Coronary artery (tissue), 2 donors: ENCODE measurements around the gene NCMAP.
A peak's percentile ranks its signal among the peaks of the same experiment; 100 is the strongest.

Source experiments
- DNase-seq: peaks from one replicate; pipeline ENCODE4 v3.0.0-alpha.2; 2017; ENCODE audit warnings: low spot score
- H3K27ac ChIP-seq, 2 donors: fragments of 200-600 bp; sonication (generic); one replicate each; pipeline ENCODE4 v1.5.1; 2016 to 2019
- H3K4me3 ChIP-seq: fragments of 200-600 bp; sonication (generic); 2 replicates; pipeline ENCODE4 v1.5.1; 2016; ENCODE audit warnings: mild to moderate bottlenecking, moderate library complexity
- TF ChIP-seq, protein P1 (sequence below): fragments of 200-600 bp; sonication (generic); IDR thresholded peaks from one replicate; pipeline ENCODE4 v1.5.1; 2019; ENCODE audit warnings: antibody characterized with exemption

The NCMAP gene

GRCh38 chr1:24599265-24599664 is 43.4 kb downstream of the NCMAP start:
- Histone ChIP-seq H3K4me3 (no peak overlapping the region), H3K27ac (no peak overlapping the region)
- TF ChIP-seq, protein P1, sequence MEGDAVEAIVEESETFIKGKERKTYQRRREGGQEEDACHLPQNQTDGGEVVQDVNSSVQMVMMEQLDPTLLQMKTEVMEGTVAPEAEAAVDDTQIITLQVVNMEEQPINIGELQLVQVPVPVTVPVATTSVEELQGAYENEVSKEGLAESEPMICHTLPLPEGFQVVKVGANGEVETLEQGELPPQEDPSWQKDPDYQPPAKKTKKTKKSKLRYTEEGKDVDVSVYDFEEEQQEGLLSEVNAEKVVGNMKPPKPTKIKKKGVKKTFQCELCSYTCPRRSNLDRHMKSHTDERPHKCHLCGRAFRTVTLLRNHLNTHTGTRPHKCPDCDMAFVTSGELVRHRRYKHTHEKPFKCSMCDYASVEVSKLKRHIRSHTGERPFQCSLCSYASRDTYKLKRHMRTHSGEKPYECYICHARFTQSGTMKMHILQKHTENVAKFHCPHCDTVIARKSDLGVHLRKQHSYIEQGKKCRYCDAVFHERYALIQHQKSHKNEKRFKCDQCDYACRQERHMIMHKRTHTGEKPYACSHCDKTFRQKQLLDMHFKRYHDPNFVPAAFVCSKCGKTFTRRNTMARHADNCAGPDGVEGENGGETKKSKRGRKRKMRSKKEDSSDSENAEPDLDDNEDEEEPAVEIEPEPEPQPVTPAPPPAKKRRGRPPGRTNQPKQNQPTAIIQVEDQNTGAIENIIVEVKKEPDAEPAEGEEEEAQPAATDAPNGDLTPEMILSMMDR = no peak
- no peak for DNase-seq

DNA sequence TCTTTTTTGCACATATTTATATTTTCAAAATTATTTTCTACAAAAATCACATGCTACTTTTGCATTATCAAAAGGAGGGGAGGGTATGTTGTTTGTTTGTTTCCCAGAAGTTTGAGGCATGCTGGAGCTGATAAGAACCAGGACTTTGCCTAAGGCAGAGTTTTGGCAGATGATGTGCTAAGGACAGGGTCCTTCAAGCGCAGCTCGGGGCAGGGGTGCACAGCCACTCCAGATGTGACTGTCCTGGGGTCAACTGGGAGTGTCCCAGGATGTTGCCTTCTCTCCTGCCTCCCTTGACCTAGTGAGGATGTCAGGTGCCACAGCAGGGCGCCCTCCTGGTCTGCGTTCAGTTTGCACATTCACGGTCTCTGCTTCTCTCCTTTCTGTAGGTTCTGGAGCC is 44.7 kb downstream of the NCMAP start:
- H3K27ac ChIP-seq = no peak overlapping the region
- TF ChIP-seq, protein P1 = no peak
- H3K4me3 ChIP-seq = no peak overlapping the region
- DNase-seq = no peak

- H3K27ac ChIP-seq = no peak overlapping the region
- no peak for DNase-seq
- H3K4me3 ChIP-seq = no peak overlapping the region
- TF ChIP-seq, protein P1 = no peak
Measured at GRCh38 chr1:24605534-24606295, 49.8 kb downstream of the NCMAP start.

- TF ChIP-seq, protein P1 = no peak
- H3K27ac ChIP-seq = no peak overlapping the region
- no peak for DNase-seq
Measured at GRCh38 chr1:24606296-24606605, 50.4 kb downstream of the NCMAP start.

DNA sequence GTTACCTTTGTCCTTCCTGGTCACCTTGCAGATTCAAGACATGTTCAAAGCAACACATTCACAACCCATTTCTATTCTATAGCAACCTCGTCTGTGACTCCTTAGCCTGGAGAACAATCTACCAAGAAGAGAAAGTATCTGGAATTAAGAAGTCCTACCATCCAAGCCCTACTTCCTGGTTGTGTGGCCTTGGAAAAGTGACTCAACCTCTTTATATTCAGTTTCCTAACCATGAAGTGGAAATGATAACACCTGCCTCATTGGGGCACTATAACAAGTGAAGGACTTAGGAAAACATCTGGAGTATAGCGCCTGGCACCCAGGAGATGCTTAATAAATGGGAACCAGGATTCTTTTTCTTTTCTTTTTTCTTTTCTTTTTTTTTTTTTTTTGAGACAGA is 50.7 kb downstream of the NCMAP start:
- Histone ChIP-seq H3K4me3 (no peak overlapping the region), H3K27ac (no peak overlapping the region)
- no peak for DNase-seq
- TF ChIP-seq, protein P1 = no peak

More at GRCh38 chr1:24606296-24606605, 50.4 kb downstream of the NCMAP start:
- H3K4me3 ChIP-seq = no peak overlapping the region

- TF ChIP-seq, protein P1 = no peak
- Histone ChIP-seq H3K27ac (no peak overlapping the region), H3K4me3 (no peak overlapping the region)
- DNase-seq = no peak
Measured at GRCh38 chr1:24609949-24610517, 54.1 kb downstream of the NCMAP start.

- Histone ChIP-seq H3K4me3 (no peak overlapping the region), H3K27ac (no peak overlapping the region)
- peak; percentile 45 for DNase-seq
- TF ChIP-seq, protein P1 = no peak
Measured at GRCh38 chr1:24619376-24619775, 63.5 kb downstream of the NCMAP start.
